ENCODE results near the gene HOXA4.

Gene HOXA4

DNA sequence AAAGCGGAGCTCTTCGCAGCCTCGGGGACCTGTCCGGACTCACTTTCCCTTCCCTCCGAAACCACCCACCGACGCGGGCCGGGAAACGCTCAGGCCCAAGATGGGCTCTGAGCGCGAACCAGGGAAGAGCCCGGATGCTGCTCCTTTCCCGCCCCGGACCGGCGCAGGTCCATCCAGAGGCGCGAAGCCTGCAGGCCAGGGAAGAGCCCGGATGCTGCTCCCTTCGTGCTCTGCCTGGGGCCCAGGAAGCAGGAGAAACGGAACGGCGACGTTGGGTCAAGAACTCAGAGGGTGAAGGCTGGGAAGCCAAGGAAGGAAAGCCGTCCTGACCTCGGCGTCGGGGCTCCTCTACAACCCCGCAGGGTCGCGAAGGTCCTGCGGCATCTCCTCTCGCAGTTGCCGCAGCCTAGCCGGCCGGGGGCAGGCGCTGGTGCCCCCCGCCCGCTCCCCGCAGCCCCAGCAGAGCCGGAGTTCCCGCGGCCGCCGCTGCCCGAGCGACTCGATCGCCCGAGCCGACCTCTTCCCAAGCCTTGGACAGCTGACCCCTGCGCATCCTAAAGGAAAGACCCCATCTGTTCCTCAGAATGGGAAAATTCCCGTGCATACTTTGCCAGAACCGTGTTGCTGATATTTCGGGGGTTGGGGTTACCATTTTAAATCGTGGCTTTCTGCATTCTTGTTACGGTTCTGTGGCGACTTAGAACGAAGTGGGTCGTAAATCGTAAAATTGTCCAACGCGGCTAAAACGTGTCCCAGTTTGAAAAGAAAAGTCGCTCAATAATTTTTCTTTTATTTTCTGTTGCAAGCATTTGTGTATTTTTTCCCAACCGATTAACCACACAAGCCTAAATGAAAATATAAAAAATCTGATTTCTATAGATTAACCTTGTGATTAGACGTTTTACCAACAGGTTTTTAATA lies 42.3 kb downstream of the HOXA4 start:
- no peak for DNase-seq

DNA sequence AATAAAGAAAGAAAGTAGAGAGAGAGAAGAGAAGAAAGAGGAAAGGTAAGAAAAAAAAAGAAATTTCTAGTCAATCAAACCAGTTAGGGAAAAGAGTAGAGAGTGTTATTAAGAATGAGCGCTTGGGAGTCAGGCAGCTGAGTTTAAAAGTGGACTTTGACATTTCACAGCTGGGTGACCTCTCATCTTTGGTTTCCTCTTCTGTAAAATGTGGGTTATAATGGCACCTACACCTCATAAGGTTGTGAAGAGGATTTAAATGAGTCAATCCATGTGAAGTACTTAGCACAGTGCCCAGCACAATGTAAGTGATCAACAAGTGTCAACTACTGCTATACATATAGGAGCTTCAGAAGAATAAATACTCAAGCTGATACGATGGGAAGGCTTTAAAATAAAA lies 46.9 kb downstream of the HOXA4 start:
- DNase-seq, result no peak

DNA sequence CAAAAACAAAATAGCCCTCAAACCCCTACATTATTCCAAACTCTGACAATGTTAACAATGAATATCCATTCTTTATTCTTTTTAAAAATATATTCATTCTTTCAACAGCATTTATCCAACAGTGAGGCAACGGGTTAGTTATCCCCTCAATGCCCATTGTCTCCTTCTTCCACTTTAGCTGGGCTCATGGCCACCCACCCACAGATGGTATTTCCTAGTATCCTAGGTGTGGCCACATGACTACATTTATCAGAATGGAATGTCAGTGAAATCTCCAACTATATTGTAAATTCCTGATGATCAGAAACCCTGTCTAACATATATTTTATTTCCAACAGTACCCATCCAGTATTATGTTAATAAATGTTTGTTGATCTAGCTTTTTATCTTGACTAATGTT lies 48.4 kb downstream of the HOXA4 start:
- no peak for DNase-seq

DNA sequence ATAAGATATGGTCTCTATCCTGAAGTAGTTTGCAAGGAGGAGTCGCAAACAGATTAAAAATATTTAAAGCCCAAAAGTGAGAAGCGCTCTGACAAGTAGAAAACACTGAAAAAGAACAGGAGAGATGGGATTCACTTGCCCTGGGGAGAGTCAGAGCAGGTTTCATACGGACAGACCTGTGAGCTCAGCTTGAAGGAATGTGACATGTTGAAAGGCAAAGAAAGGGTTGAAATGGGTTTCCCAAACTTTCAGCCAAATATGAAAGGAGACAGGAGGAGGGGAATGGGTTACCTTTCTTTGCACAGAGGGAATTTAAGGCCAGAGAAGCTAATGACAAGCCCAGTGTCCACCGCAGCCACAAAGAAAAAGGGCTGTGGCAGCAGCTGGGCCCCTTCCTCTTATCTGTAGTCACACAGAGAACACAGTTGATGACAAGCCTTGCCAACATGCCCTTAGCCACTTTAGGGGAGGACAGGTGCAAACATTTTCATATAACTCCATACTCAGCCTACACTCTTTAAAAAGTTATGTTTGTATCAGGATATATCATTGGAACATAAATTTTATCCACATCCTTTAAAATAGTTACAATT lies 49.6 kb downstream of the HOXA4 start:
- DNase-seq, result no peak

DNA sequence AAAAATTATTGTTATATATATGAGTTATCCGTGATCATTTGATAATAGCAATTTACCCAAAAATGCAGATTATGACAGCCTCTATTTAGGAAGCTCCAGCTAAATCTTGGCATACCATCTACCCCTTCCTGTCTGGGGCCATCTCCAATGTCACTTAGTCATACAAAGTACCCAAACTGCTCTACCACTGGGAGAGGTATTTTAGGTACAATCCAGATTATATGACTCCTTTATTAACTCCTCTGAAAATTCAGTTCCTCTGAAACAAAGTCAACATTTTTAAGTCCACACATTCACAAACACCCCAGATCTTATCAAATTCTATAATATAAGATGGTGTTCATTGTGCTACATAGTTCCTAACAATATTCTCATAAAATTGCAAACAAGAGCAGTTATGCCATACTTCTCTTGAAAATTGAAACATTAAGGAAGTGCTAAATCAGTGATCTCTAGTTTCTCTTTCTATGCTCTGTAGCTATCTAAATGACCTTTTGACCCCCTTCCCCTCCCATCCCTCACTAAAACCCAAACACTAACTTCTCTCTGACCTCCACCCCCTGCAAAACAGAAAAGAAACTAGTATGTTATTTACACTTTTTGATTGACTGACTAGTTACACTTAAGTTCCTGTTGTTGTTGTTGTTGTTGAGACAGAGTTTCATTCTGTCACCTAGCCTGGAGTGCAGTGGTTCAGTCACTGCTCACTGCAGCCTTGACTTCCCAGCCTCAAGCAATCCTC lies 51.2 kb downstream of the HOXA4 start:
- peak; percentile 50 for DNase-seq

DNA sequence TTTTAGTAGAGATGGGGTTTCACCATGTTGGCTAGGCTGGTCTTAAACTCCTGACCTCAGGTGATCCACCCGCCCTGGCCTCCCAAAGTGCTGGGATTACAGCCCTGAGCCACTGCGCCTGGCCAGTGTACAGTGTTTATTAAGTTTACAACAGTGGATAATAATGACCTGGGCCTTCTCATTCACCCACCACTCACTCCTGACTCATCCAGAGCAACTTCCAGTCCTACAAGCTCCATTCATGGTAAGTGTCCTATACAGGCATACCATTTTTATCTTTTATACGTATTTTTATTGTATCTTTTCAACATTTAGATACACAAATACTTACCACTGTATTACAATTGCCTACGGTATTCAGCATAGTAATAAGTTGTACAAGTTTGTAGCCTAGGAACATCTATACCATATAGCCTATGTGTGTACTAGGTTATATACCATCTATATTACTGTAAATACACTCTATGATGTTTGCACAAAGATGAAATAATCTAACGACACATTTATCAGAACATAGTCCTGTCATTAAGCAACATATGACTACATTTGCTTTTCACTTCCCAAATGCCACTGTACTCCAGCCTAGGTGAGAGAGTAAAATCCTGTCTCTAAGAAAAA lies 51.8 kb downstream of the HOXA4 start:
- DNase-seq, result no peak

Measured in suppressor macrophage treated with lipopolysaccharide for 4 hours (primary cell).